Measurements from ENCODE around the gene LRP2BP.

GRCh38 chr4:185379326-185380295, 16.1 kb downstream of the LRP2BP start:
- TF ChIP-seq EZH2 (IDR thresholded peaks at IDR 0.05; ENCODE audit: borderline replicate concordance), result no peak
- no peak for TF ChIP-seq CTCF (IDR thresholded peaks at IDR 0.05; ENCODE audit: poor library complexity)
- TF ChIP-seq EZH2phosphoT487 (IDR thresholded peaks at IDR 0.05; ENCODE audit: low read depth, severe bottlenecking, unreplicated experiment), result no peak
